Heart left ventricle (tissue), 16 donors: Measurements from ENCODE around the gene LRRC8E. TPM values are rescaled to one million over a fixed set of nuclear protein-coding genes. Genes with fewer than 3 reads are reported as not detected.
A peak's percentile ranks its signal among the peaks of the same experiment; 100 is the strongest.

Experiments
- ATAC-seq, 4 donors: fragments of 200-7000 bp; cut with Tn5 transposase; one replicate each; pipeline ENCODE4 v1.9.1; 2020 to 2022; ENCODE audit warnings: moderate library complexity in 4 of 4, mild to moderate bottlenecking in 3 of 4, moderate number of reproducible peaks in 1 of 4
- DNase-seq, 5 donors: peaks; one replicate each; pipeline ENCODE4 v3.0.0-alpha.2; 2020
- H3K27ac ChIP-seq, 12 donors: fragments of 200-600 bp; sonication (generic) in 4 of 12; one replicate each; pipeline versions ENCODE4 v1.5.0 to v1.8.0; 2016 to 2022; ENCODE audit warnings: mild to moderate bottlenecking in 2 of 12
- H3K27me3 ChIP-seq, 9 donors: fragments of 200-600 bp; sonication (generic) in 2 of 9; one replicate each; pipeline versions ENCODE4 v1.5.1 to v1.8.0; 2016 to 2022; ENCODE audit warnings: mild to moderate bottlenecking in 3 of 9
- H3K36me3 ChIP-seq, 9 donors: fragments of 200-600 bp; sonication (generic) in 2 of 9; one replicate each; pipeline versions ENCODE4 v1.5.0 to v1.8.0; 2018 to 2022; ENCODE audit warnings: mild to moderate bottlenecking in 2 of 9
- H3K4me1 ChIP-seq, 12 donors: fragments of 200-600 bp; sonication (generic) in 4 of 12; one replicate each; pipeline versions ENCODE4 v1.5.0 to v1.8.0; 2016 to 2022; ENCODE audit warnings: mild to moderate bottlenecking in 3 of 12
- H3K4me3 ChIP-seq, 12 donors: fragments of 200-600 bp; sonication (generic) in 4 of 12; one replicate each; pipeline versions ENCODE4 v1.5.0 to v1.8.0; 2017 to 2022; ENCODE audit warnings: mild to moderate bottlenecking in 9 of 12, moderate library complexity in 4 of 12
- H3K9me3 ChIP-seq, 12 donors: fragments of 200-600 bp; sonication (generic) in 4 of 12; one replicate each; pipeline versions ENCODE4 v1.5.0 to v1.8.0; 2016 to 2022; ENCODE audit warnings: mild to moderate bottlenecking in 1 of 12
- POLR2A ChIP-seq, 2 donors: fragments of 450-650 bp; IDR thresholded peaks; one replicate each; pipeline ENCODE4 v1.6.1; 2017; ENCODE audit warnings: antibody characterized with exemption in 2 of 2, mild to moderate bottlenecking in 2 of 2, moderate library complexity in 2 of 2
- WGBS, 4 donors: extraction: QIAGEN DNeasy Blood & Tissue Kit in 2 of 4; methylation state at CpG; one replicate each; pipeline versions ENCODE4 v1.1.5 to v1.1.7; 2013 to 2018; 5-methylcytosine and 5-hydroxymethylcytosine counted together
- intact Hi-C, 10 donors: fragments of 100-400 bp; cut with DNase I; formaldehyde crosslinking; loops; one replicate each; pipeline versions ENCODE4 v1.11.1 to v1.14.2; 2022
- polyA plus RNA-seq, 2 donors: library from polyadenylated mRNA; stranded (reverse); fragments of 200-250 nt; gene quantifications; one replicate each; pipeline ENCODE4 v1.2.3, GENCODE V29; 2013
- total RNA-seq, 9 donors: library from RNA; depleted of rRNA in 2 of 9; stranded (reverse); fragments of >200 nt in 2 of 9; fragmentation: NEBNext Ultra II Directional in 3 of 9; extraction: Animal tissue kit (Norgen Biotek cat#: 25700) in 3 of 9; gene quantifications; one replicate each; pipeline versions ENCODE4 v1.1.0 to v1.2.4, GENCODE V29; 2016 to 2023
- TF ChIP-seq, protein P1 (sequence below), 12 donors: fragments of 200-600 bp; sonication (generic) in 4 of 12; IDR thresholded peaks; one replicate each; pipeline versions ENCODE4 v1.5.0 to v1.8.0; 2018 to 2022; ENCODE audit warnings: antibody characterized with exemption in 12 of 12, mild to moderate bottlenecking in 5 of 12
- donor health status: ischemic (EF 13 %, LVEDD 7.1; RV severe dilation, severe dysfunction).
- donor health status: healthy with polysubstance abuse.
- donor health status: DM: no; HTN: yes; CAD: no.
- donor health status: DM: no; HTN: no; CAD: no.
- donor health status: ischemic (EF 25% LVEDD 6.9; RV normal size, moderate dysfunction).
- donor health status: ischemic (EF 25% LVEDD 5.7; RV mildly dilated, moderate dysfunction).
- donor health status: healthy.
- donor health status: DM: yes; HTN: yes; CAD: no.
- donor health status: ischemic (EF 35%, LVEDD 5.7; RV mildly dilated, moderate dysfunction).
- donor health status: nonischemic (EF 11% LVEDD 7.7; RV severe dilation, severe dysfunction).
- donor health status: DM: yes; HTN: yes; CAD: no.
- donor health status: PGD.
- donor health status: ischemic (EF 29% LVEDD 5.4; RV normal size, mild dysfunction).
- donor health status: nonischemic (EF 23%, LVEDD 6.1; RV moderate dilation, normal function).

LRRC8E gene
- total and polyA plus RNA-seq, 11 donors: 0.17 to 2.6 (median 1.00) TPM

DNA sequence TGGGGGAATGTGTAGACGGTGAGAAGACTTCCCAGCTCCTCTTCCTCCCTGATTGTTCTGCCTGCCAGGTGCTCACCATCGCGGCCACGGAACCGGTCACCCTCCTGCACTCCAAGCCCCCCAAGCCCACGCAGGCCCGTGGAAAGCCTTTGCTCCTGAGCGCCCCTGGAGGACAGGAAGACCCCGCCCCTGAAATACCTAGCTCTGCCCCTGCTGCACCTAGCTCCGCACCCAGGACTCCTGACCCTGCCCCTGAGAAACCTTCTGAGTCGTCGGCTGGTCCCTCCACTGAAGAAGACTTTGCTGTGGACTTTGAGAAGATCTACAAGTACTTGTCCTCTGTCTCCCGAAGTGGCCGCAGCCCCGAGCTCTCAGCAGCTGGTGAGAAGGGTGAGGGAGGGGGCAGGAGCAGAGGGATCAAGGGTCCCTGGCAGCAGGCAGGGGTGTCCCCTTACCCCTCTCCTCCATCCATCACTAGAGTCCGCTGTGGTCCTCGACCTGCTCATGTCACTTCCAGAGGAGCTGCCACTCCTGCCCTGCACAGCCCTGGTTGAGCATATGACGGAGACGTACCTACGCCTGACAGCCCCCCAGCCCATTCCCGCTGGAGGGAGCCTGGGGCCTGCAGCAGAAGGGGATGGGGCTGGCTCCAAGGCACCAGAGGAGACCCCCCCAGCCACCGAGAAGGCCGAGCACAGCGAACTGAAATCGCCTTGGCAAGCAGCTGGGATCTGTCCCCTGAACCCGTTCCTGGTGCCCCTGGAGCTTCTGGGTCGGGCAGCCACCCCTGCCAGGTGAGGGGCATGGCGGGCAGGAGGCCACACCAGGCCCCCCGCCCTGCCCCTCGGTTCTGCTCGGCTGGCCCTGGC is 33.9 kb downstream of the LRRC8E start:
- Histone ChIP-seq H3K4me3 (peak overlapping the region in 4 of 12 donors; percentile 56 to 95 (median 62)), H3K4me1 (peaks cover 8 to 66% (median 39%) of the 10 kb centered on the region in 12 donors), H3K27me3 (peaks cover 0 to 23% (median 16%) of the 10 kb centered on the region in 9 donors), H3K36me3 (peaks cover 0 to 27% (median 14%) of the 10 kb centered on the region in 9 donors), H3K9me3 (no peaks in the 10 kb centered on the region), H3K27ac (peak overlapping the region in 1 of 12 donors; percentile 96)
- intact Hi-C loops: loop anchor here in 4 of 10 donors (5.0 kb wide), 2 partner anchors 65 to 70 kb away; no protein-coding TSS in a partner anchor
- TF ChIP-seq POLR2A (IDR thresholded peaks at IDR 0.05): no peak
- WGBS, 4 donors: 92 to 96% (median 93%) methylated on average over 20 to 31 of the region's 31 CpGs
- DNase-seq: no peak
- ATAC-seq: no peak

DNA sequence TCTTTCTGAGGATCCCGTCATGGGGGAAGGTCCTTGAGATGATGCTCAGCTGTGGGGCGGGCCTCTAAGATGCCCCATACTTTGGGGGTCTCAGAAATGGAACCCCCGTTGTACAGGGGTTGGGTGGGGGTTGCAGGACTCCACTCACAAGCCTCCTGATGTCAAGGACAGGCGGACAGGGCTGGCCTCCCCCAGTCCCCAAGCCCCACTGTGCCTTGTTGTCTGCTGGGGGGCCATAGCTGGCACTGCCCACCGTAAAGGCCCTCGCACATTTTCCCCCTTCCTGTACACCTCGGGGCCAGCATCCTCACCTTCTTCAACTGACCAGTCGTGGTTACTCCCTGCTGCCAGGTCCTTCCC is 34.5 kb downstream of the LRRC8E start:
- Histone ChIP-seq H3K27me3 (peaks cover 0 to 17% (median 10%) of the 10 kb centered on the region in 9 donors), H3K36me3 (peaks cover 0 to 28% (median 14%) of the 10 kb centered on the region in 9 donors), H3K4me1 (peaks cover 8 to 65% (median 38%) of the 10 kb centered on the region in 12 donors), H3K9me3 (no peaks in the 10 kb centered on the region), H3K27ac (peak overlapping the region in 1 of 12 donors; percentile 96), H3K4me3 (no peak overlapping the region)
- intact Hi-C loops: loop anchor here in 4 of 10 donors (5.0 kb wide), 2 partner anchors 66 to 71 kb away; no protein-coding TSS in a partner anchor
- ATAC-seq (no peak), DNase-seq (no peak)
- 91 to 94% (median 92%) methylated on average over 7 to 8 of the region's 8 CpGs for WGBS, 4 donors
- no peak for TF ChIP-seq POLR2A (IDR thresholded peaks at IDR 0.05)
- TF ChIP-seq, protein P1, sequence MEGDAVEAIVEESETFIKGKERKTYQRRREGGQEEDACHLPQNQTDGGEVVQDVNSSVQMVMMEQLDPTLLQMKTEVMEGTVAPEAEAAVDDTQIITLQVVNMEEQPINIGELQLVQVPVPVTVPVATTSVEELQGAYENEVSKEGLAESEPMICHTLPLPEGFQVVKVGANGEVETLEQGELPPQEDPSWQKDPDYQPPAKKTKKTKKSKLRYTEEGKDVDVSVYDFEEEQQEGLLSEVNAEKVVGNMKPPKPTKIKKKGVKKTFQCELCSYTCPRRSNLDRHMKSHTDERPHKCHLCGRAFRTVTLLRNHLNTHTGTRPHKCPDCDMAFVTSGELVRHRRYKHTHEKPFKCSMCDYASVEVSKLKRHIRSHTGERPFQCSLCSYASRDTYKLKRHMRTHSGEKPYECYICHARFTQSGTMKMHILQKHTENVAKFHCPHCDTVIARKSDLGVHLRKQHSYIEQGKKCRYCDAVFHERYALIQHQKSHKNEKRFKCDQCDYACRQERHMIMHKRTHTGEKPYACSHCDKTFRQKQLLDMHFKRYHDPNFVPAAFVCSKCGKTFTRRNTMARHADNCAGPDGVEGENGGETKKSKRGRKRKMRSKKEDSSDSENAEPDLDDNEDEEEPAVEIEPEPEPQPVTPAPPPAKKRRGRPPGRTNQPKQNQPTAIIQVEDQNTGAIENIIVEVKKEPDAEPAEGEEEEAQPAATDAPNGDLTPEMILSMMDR (IDR thresholded peaks at IDR 0.05): no peak

DNA sequence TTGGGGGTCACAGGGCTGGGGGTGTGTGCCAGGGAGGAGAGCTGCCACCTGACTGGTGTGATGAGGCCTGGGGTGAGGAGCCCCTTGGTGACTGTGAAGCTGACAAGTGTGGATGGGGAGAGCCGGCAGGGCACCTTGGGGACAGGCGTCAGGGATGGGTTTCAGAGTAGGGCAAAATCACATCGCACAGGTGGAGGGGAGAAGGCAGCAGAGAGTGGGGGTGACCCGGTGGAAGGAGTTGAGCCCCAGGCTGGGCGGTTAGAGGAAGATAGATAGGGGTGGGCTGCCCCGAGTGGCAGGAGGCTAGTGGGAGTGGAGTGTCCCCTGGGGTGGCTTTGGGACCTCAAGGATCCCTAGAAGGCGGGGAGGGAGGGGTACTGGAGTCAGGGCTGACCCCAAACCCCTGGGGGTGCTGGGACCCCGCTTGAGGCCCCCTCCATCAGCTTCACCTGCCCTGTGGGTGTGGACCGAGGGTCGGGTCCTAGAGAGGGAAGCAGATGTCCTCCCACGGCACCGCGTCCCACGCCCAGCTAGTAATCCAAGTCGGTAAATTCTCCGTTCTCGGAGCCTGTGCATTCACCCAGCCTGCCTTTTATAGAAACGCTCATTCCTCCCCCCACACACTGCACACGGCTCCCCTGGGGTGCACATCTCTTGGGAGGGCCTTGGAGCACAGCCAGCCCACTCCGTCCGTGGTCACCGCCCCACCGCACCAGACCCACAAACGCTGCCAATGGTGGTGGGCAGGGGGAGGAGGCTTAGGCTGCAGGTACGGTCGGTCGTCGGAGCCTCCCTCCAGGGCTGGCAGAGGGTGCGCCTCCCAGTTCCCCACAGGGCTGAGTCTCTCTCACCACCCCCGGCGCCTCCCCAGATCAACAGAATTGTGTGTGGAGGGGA is 35.2 kb downstream of the LRRC8E start:
- 77 to 84% (median 82%) methylated on average over 20 to 31 of the region's 31 CpGs for WGBS, 4 donors
- Histone ChIP-seq H3K27me3 (peaks cover 0 to 9% (median 5%) of the 10 kb centered on the region in 9 donors), H3K4me1 (peaks cover 8 to 67% (median 43%) of the 10 kb centered on the region in 12 donors), H3K36me3 (peaks cover 0 to 28% (median 14%) of the 10 kb centered on the region in 9 donors), H3K27ac (peak overlapping the region in 1 of 12 donors; percentile 96), H3K9me3 (no peaks in the 10 kb centered on the region), H3K4me3 (no peak overlapping the region)
- DNase-seq (no peak), ATAC-seq (no peak)
- intact Hi-C loops: loop anchor here in 6 of 10 donors (2.0 to 5.0 kb wide), 4 partner anchors 66 to 71 kb away; no protein-coding TSS in a partner anchor
- TF ChIP-seq, protein P1 (IDR thresholded peaks at IDR 0.05): no peak
- no peak for TF ChIP-seq POLR2A (IDR thresholded peaks at IDR 0.05)

DNA sequence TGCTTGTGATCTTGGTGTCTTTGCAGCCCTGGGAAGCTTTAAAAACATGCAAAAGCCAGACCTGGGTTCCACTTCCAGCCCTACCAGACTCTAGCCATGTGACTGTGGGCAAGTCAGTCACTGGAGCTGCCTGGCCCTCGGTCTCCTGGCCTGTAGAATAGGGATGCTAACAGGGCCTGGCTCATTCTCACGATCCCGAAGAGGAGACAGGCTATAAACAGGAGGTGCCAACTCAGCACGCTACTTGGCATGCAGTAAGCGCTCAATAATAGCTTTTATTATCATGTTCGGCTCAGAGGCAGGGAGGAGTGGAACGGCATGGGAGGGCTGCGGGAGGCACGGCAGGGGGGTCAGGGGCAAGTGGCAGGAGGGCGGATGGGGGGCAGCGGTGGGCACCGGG is 35.9 kb downstream of the LRRC8E start:
- no peak for ATAC-seq
- TF ChIP-seq, protein P1 (IDR thresholded peaks at IDR 0.05): no peak
- TF ChIP-seq POLR2A (IDR thresholded peaks at IDR 0.05): no peak
- H3K4me1 ChIP-seq: peaks cover 8 to 66% (median 43%) of the 10 kb centered on the region in 12 donors
- H3K9me3 ChIP-seq: no peaks in the 10 kb centered on the region
- peak overlapping the region in 1 of 12 donors; percentile 96 for H3K27ac ChIP-seq
- no peak for DNase-seq
- WGBS, 4 donors: 73 to 84% (median 78%) methylated on average over 8 to 12 of the region's 12 CpGs
- peaks cover 0 to 28% (median 14%) of the 10 kb centered on the region in 9 donors for H3K36me3 ChIP-seq
- intact Hi-C loops: loop anchor here in 6 of 10 donors (2.0 to 5.0 kb wide), 4 partner anchors 67 to 72 kb away; no protein-coding TSS in a partner anchor
- H3K4me3 ChIP-seq: no peak overlapping the region
- H3K27me3 ChIP-seq: peaks cover 0 to 2% (median under 1%) of the 10 kb centered on the region in 9 donors
